Body of pancreas (tissue), 4 donors: Measurements from ENCODE around the gene MYPOP. TPM values are rescaled to one million over a fixed set of nuclear protein-coding genes. Genes with fewer than 3 reads are reported as not detected.

Experiments
- ATAC-seq: fragments of 150-250 bp; one replicate; pipeline ENCODE4 v1.9.1; 2016
- DNase-seq, 4 donors: peaks; one replicate each; pipeline ENCODE4 v3.0.0-alpha.2; 2019
- H3K27ac ChIP-seq, 4 donors: fragments of 200-600 bp; sonication (generic); 1 replicate in 3 of 4; 2 replicates in 1 of 4; pipeline versions ENCODE4 v1.5.1 to v1.6.1; 2016 to 2019; ENCODE audit warnings: mild to moderate bottlenecking in 1 of 4, mixed read lengths in 1 of 4, moderate library complexity in 1 of 4
- H3K27me3 ChIP-seq, 2 donors: fragments of 200-600 bp; sonication (generic); one replicate each; pipeline ENCODE4 v1.6.0; 2016; ENCODE audit warnings: mild to moderate bottlenecking in 1 of 2
- H3K36me3 ChIP-seq, 2 donors: fragments of 200-600 bp; sonication (generic); replicated peaks in 1 of 2; 2 replicates each; pipeline ENCODE4 v1.5.1; 2016; ENCODE audit warnings: low read depth in 2 of 2; ENCODE audit not compliant: insufficient read depth in 1 of 2
- H3K4me1 ChIP-seq: fragments of 200-600 bp; sonication (generic); one replicate; pipeline ENCODE4 v1.6.0; 2016
- H3K4me3 ChIP-seq, 2 donors: fragments of 200-600 bp; sonication (generic); 1 replicate in 1 of 2; 2 replicates in 1 of 2; pipeline ENCODE4 v1.5.1; 2016 to 2019
- H3K9me3 ChIP-seq, 3 donors: fragments of 200-600 bp; sonication (generic); 1 replicate in 2 of 3; 2 replicates in 1 of 3; pipeline ENCODE4 v1.5.1; 2016
- CTCF ChIP-seq, 7 experiments: fragments of 450-650 bp in 4 of 7; fragments of 200-600 bp in 3 of 7; sonication (generic) in 3 of 7; IDR thresholded peaks; one replicate each; pipeline ENCODE4 v1.5.1; 2016 to 2019; ENCODE audit warnings: antibody characterized with exemption in 7 of 7
- POLR2A ChIP-seq, 3 donors: fragments of 450-650 bp; IDR thresholded peaks; one replicate each; pipeline ENCODE4 v1.6.1; 2016; ENCODE audit warnings: antibody characterized with exemption in 3 of 3, mild to moderate bottlenecking in 2 of 3
- WGBS, 2 donors: methylation state at CpG; one replicate each; pipeline ENCODE4 v1.1.5; 2017; 5-methylcytosine and 5-hydroxymethylcytosine counted together
- intact Hi-C: fragments of 100-400 bp; cut with DNase I; formaldehyde crosslinking; loops from one replicate; pipeline ENCODE4 v1.15.1; 2023
- total RNA-seq, 2 donors: library from RNA; depleted of rRNA; stranded (reverse); fragments of >200 nt; gene quantifications; one replicate each; pipeline ENCODE4 v1.1.0, GENCODE V29; 2016

Gene MYPOP
- total RNA-seq, 2 donors from 2014 or later, result 6.7 to 13.5 TPM

GRCh38 chr19:45854167-45854778 lies 48.1 kb downstream of the MYPOP start:
- H3K27ac ChIP-seq, result no peak overlapping the region
- intact Hi-C loops, result no loop called here
- peaks cover 0 to 31% of the 10 kb centered on the region in 2 donors for H3K36me3 ChIP-seq
- H3K9me3 ChIP-seq, result no peaks in the 10 kb centered on the region
- H3K27me3 ChIP-seq, result no peaks in the 10 kb centered on the region
- H3K4me3 ChIP-seq, result no peak overlapping the region
- no peak for ATAC-seq
- 88 to 93% methylated on average over 9 to 10 of the region's 16 CpGs for WGBS, 2 donors
- no peak for DNase-seq
- TF ChIP-seq POLR2A (IDR thresholded peaks at IDR 0.05), result no peak
- TF ChIP-seq CTCF (IDR thresholded peaks at IDR 0.05), result no peak
- H3K4me1 ChIP-seq, result no peaks in the 10 kb centered on the region

- H3K4me1 ChIP-seq, result no peaks in the 10 kb centered on the region
- TF ChIP-seq CTCF (IDR thresholded peaks at IDR 0.05), result no peak
- no peak for TF ChIP-seq POLR2A (IDR thresholded peaks at IDR 0.05)
- peaks cover 4 to 43% of the 10 kb centered on the region in 2 donors for H3K36me3 ChIP-seq
- DNase-seq (no peak), ATAC-seq (no peak)
- no peak overlapping the region for H3K27ac ChIP-seq
- WGBS, 2 donors, result 73 to 88% methylated on average over 5 to 7 of the region's 7 CpGs
- H3K4me3 ChIP-seq, result no peak overlapping the region
- intact Hi-C loops, result no loop called here
- no peaks in the 10 kb centered on the region for H3K9me3 ChIP-seq
- H3K27me3 ChIP-seq, result no peaks in the 10 kb centered on the region
These were observed 49.4 kb downstream of the MYPOP start for GRCh38 chr19:45852983-45853382.

GRCh38 chr19:45852145-45852750 lies 50.2 kb downstream of the MYPOP start:
- TF ChIP-seq CTCF (IDR thresholded peaks at IDR 0.05) (no peak), POLR2A (IDR thresholded peaks at IDR 0.05) (no peak)
- H3K9me3 ChIP-seq, result no peaks in the 10 kb centered on the region
- DNase-seq (no peak), ATAC-seq (no peak)
- intact Hi-C loops, result no loop called here
- WGBS, 2 donors, result 88 to 93% methylated on average over 10 of the region's 10 CpGs
- no peak overlapping the region for H3K4me3 ChIP-seq
- peaks cover 4 to 49% of the 10 kb centered on the region in 2 donors for H3K36me3 ChIP-seq
- no peaks in the 10 kb centered on the region for H3K27me3 ChIP-seq
- H3K4me1 ChIP-seq, result no peaks in the 10 kb centered on the region
- H3K27ac ChIP-seq, result no peak overlapping the region

GRCh38 chr19:45848922-45849321 lies 53.5 kb downstream of the MYPOP start:
- intact Hi-C loops, result no loop called here
- 89 to 100% methylated on average over 4 of the region's 4 CpGs for WGBS, 2 donors
- Histone ChIP-seq H3K4me1 (no peaks in the 10 kb centered on the region), H3K36me3 (peaks cover 4 to 61% of the 10 kb centered on the region in 2 donors), H3K27ac (no peak overlapping the region), H3K27me3 (no peaks in the 10 kb centered on the region), H3K9me3 (no peaks in the 10 kb centered on the region), H3K4me3 (no peak overlapping the region)
- no peak for TF ChIP-seq POLR2A (IDR thresholded peaks at IDR 0.05)
- peak in 1 of 7 experiments; percentile 6 for TF ChIP-seq CTCF (IDR thresholded peaks at IDR 0.05)
- DNase-seq, result no peak
- ATAC-seq, result no peak

GRCh38 chr19:45847663-45848062 lies 54.8 kb downstream of the MYPOP start:
- intact Hi-C loops, result no loop called here
- ATAC-seq (no peak), DNase-seq (no peak)
- Histone ChIP-seq H3K27ac (no peak overlapping the region), H3K27me3 (no peaks in the 10 kb centered on the region), H3K4me3 (no peak overlapping the region), H3K36me3 (peaks cover 9 to 64% of the 10 kb centered on the region in 2 donors), H3K4me1 (no peaks in the 10 kb centered on the region), H3K9me3 (no peaks in the 10 kb centered on the region)
- WGBS, 2 donors, result 89 to 96% methylated on average over 7 to 13 of the region's 13 CpGs
- no peak for TF ChIP-seq CTCF (IDR thresholded peaks at IDR 0.05)
- no peak for TF ChIP-seq POLR2A (IDR thresholded peaks at IDR 0.05)
